Loucy (cell line): ENCODE measurements around the gene MST1R.
A peak's percentile ranks its signal among the peaks of the same experiment; 100 is the strongest.

Experiments used
- H2AFZ ChIP-seq: fragments of 200-600 bp; sonication (generic); 2 replicates; pipeline ENCODE4 v1.6.0; 2016; ENCODE audit warnings: antibody characterized with exemption, mild to moderate bottlenecking, low read length, moderate library complexity
- H3F3A ChIP-seq: fragments of 200-600 bp; 2 replicates; pipeline ENCODE4 v1.6.0; 2016; ENCODE audit warnings: antibody characterized with exemption, low read depth, mild to moderate bottlenecking
- H3K27me3 ChIP-seq: fragments of 200-600 bp; sonication (generic); 2 replicates; pipeline ENCODE4 v1.6.1; 2014; ENCODE audit warnings: low read length, mild to moderate bottlenecking; ENCODE audit not compliant: insufficient read depth, poor library complexity, severe bottlenecking
- H3K36me3 ChIP-seq: fragments of 200-600 bp; sonication (generic); 2 replicates; pipeline ENCODE4 v1.6.1; 2016; ENCODE audit warnings: low read length; ENCODE audit not compliant: insufficient read depth
- H3K4me1 ChIP-seq: fragments of 200-600 bp; sonication (generic); 2 replicates; pipeline ENCODE4 v1.5.1; 2014; ENCODE audit warnings: low read length, mild to moderate bottlenecking; ENCODE audit not compliant: insufficient read depth, poor library complexity, severe bottlenecking
- H3K4me2 ChIP-seq: fragments of 200-600 bp; sonication (generic); 2 replicates; pipeline ENCODE4 v1.6.0; 2014; ENCODE audit warnings: antibody characterized with exemption, low read length, low read depth, mild to moderate bottlenecking; ENCODE audit not compliant: poor library complexity, severe bottlenecking
- H3K4me3 ChIP-seq: fragments of 200-600 bp; sonication (generic); 2 replicates; pipeline ENCODE4 v1.5.1; 2014; ENCODE audit warnings: low read length, mild to moderate bottlenecking, mixed read lengths; ENCODE audit not compliant: poor library complexity, severe bottlenecking
- H3K79me2 ChIP-seq: fragments of 200-600 bp; sonication (generic); 2 replicates; pipeline ENCODE4 v1.6.1; 2014; ENCODE audit warnings: low read length; ENCODE audit not compliant: insufficient read depth
- H3K9ac ChIP-seq: fragments of 200-600 bp; sonication (generic); 2 replicates; pipeline ENCODE4 v1.6.0; 2014; ENCODE audit warnings: mild to moderate bottlenecking, low read depth, low read length, moderate library complexity; ENCODE audit not compliant: poor library complexity, severe bottlenecking
- H3K9me2 ChIP-seq: fragments of 200-600 bp; sonication (generic); replicated peaks from 2 replicates; pipeline ENCODE4 v1.6.1; 2016; ENCODE audit warnings: low read depth, low read length, mixed read lengths
- H3K9me3 ChIP-seq: fragments of 200-600 bp; sonication (generic); 2 replicates; pipeline ENCODE4 v1.6.1; 2014; ENCODE audit warnings: mild to moderate bottlenecking, antibody characterized with exemption, low read length, low read depth; ENCODE audit not compliant: insufficient read depth
- H4K20me1 ChIP-seq: fragments of 200-600 bp; sonication (generic); 2 replicates; pipeline ENCODE4 v1.6.0; 2014; ENCODE audit warnings: antibody characterized with exemption, low read length, mild to moderate bottlenecking; ENCODE audit not compliant: insufficient read depth, poor library complexity, severe bottlenecking
- CTCF ChIP-seq: fragments of 200-600 bp; sonication (generic); conservative IDR thresholded peaks from 2 replicates; pipeline ENCODE4 v1.5.1; 2014; ENCODE audit warnings: mild to moderate bottlenecking, antibody characterized with exemption, low read length
- EZH2phosphoT487 ChIP-seq: fragments of 200-600 bp; IDR thresholded peaks from 2 replicates; pipeline ENCODE4 v1.6.1; 2018; ENCODE audit warnings: antibody characterized with exemption, mild to moderate bottlenecking, moderate library complexity, borderline replicate concordance

The MST1R gene

GRCh38 chr3:49841806-49842205 lies 61.9 kb downstream of the MST1R start:
- Histone ChIP-seq H3K9me3 (no peaks in the 10 kb centered on the region), H3F3A (no peaks in the 10 kb centered on the region), H3K4me3 (no peak overlapping the region), H4K20me1 (no peaks in the 10 kb centered on the region), H2AFZ (no peak overlapping the region), H3K4me2 (no peak overlapping the region), H3K36me3 (peaks cover 24% of the 10 kb centered on the region; the same call in 1 of the 2 replicates), H3K9me2 (no peaks in the 10 kb centered on the region), H3K79me2 (no peaks in the 10 kb centered on the region), H3K4me1 (peaks cover 12% of the 10 kb centered on the region), H3K27me3 (no peaks in the 10 kb centered on the region), H3K9ac (no peak overlapping the region)
- TF ChIP-seq CTCF (no peak), EZH2phosphoT487 (no peak)

GRCh38 chr3:49841126-49841696 lies 62.5 kb downstream of the MST1R start:
- TF ChIP-seq EZH2phosphoT487 = no peak
- TF ChIP-seq CTCF = peak; percentile 85
- no peaks in the 10 kb centered on the region for H3K79me2 ChIP-seq
- H4K20me1 ChIP-seq = no peaks in the 10 kb centered on the region
- no peaks in the 10 kb centered on the region for H3K9me2 ChIP-seq
- H3K4me3 ChIP-seq = no peak overlapping the region
- no peak overlapping the region for H3K9ac ChIP-seq
- peaks cover 22% of the 10 kb centered on the region; the same call in 1 of the 2 replicates for H3K36me3 ChIP-seq
- no peak overlapping the region for H2AFZ ChIP-seq
- H3K9me3 ChIP-seq = no peaks in the 10 kb centered on the region
- H3F3A ChIP-seq = no peaks in the 10 kb centered on the region
- H3K4me1 ChIP-seq = peaks cover 12% of the 10 kb centered on the region
- no peak overlapping the region for H3K4me2 ChIP-seq
- H3K27me3 ChIP-seq = no peaks in the 10 kb centered on the region

- Histone ChIP-seq H4K20me1 (no peaks in the 10 kb centered on the region), H3K9me2 (no peaks in the 10 kb centered on the region), H3K4me1 (peaks cover 12% of the 10 kb centered on the region), H3F3A (no peaks in the 10 kb centered on the region), H3K9ac (no peak overlapping the region), H3K4me3 (no peak overlapping the region), H2AFZ (no peak overlapping the region), H3K9me3 (no peaks in the 10 kb centered on the region), H3K36me3 (peaks cover 15% of the 10 kb centered on the region; the same call in 1 of the 2 replicates), H3K79me2 (no peaks in the 10 kb centered on the region), H3K4me2 (no peak overlapping the region), H3K27me3 (no peaks in the 10 kb centered on the region)
- TF ChIP-seq EZH2phosphoT487 (no peak), CTCF (no peak)
These were observed 63.3 kb downstream of the MST1R start for GRCh38 chr3:49840388-49840787.
